HG03571 (cell line): Measurements from ENCODE around the gene PTPRN2.

ENCODE experiments used
- ATAC-seq: cut with Tn5 transposase; IDR thresholded peaks from one replicate; pipeline ENCODE4 v1.9.1; 2021; ENCODE audit not compliant: unreplicated experiment

PTPRN2 gene

GRCh38 chr7:158013085-158013668 lies 574.4 kb downstream of the PTPRN2 start:
- ATAC-seq: no peak

GRCh38 chr7:158011941-158012340 lies 575.7 kb downstream of the PTPRN2 start:
- ATAC-seq: no peak

DNA sequence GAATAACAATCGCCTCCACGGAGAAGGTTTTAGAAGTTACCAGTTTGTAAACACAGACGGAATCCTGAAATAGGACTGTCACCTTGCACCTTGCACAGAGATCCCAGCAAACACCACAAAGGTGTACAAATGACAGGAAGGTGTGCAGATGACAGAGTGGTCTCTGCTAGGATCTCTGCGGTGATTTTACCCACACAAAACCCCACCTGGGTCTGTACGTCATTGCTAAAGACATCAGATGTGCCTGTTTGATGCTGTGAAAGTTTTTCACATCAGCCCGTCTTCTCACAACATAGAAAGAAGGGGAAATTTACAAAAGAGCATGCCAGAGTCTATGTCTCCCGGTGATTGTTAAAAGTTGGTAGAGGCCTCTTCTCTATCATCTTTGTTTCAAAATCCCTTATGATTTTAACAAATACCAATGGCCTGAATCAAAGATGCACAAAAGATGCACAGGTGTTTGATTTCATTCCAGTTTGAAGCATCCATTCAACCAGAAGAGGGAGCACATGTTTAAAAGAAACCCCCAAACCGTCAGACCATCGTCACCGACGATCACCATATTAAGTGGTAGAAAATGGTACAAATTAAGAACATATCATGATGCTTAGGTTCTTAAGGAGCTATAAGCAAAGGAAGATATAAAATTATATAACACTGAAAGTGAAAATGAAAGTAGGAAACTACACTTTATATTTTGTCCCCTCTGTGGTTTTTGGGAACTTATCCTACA lies 576.5 kb downstream of the PTPRN2 start:
- no peak for ATAC-seq

GRCh38 chr7:158009886-158010285 lies 577.7 kb downstream of the PTPRN2 start:
- no peak for ATAC-seq

GRCh38 chr7:158008267-158008666 lies 579.4 kb downstream of the PTPRN2 start:
- ATAC-seq: no peak

DNA sequence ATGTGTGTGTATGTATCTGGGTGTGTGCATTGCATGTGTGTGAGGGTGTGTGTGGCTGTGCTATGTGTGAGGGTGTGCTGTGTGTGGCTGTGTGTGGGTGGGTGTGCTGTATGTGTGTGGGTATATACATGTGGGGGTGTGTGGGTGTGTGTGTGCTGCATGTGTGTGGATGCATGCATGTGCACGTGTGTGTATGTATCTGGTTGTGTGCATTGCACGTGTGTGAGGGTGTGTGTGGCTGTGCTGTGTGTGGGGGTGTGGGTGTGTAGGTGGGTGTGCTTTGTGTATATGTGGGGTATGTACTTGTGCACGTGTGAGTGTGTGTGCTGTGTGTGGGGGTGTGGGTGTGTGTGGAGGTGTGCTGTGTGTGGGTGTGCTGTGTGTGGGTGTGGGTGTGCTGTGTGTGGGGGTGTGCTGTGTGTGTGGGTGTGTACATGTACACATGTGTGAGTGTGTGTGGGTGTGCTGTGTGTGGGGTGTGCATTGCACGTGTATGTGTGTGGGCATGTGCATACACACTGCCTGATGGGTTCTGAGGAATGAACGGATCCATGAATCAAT lies 579.8 kb downstream of the PTPRN2 start:
- ATAC-seq: no peak

DNA sequence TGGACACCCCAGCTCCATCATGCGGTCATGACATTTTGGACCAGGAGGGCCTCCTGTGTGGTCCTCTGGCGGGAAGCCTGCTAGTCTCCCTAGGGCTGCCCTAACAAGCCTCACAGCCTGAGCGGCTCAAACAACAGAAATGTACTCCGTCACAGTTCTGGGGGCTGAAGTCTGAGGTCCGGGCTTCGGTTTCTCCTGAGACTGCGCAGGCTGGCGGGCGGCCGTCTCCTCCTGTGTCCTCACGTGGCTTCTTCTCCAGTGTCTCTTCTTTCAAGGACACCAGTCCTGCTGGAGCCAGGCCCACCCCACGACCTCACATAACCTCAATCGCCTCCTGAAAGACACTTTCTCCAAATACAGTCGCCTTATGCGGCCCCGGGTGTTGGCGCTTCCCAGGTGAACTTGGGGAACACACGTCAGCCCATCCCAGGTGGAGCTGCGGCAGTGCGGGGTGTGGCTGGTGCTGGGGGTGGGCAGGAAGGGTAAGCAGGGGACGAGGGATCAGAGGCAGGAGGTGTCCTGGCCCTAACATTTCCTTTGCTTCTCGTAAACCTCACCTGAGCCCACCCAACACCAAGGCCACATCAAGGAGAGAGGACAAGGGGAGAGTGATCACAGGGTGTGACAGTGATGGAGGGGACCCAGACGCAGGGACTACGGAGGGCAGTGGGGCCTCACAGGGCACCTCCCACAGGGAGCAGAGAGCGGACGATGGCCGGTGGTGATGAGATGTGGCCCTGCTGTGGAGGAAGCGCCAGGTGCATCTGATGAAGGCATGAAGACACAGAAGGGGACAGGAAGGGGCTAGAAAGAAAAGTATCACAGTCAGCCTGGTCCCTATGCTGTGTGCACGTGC lies 580.6 kb downstream of the PTPRN2 start:
- no peak for ATAC-seq

DNA sequence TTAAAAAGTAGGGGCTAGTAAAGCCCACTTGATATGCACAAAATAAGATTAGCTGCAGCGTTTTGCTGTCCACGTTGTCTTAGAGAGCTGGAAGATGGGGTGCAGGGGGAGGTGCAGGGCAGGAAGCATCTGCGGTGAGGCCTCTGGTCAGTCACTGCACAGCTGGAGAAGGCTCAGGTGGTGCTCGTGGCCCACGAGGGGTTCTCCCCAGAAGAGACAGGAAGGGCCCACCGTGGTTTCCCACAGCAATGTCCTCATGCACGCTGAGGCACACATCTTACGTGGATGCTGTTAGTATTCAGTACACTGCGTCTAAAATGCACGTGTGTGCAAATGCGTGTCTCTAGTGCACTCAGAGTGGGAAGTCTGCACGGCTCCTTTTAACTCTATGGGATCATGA lies 582.1 kb downstream of the PTPRN2 start:
- no peak for ATAC-seq

GRCh38 chr7:158004123-158004490 lies 583.5 kb downstream of the PTPRN2 start:
- no peak for ATAC-seq

DNA sequence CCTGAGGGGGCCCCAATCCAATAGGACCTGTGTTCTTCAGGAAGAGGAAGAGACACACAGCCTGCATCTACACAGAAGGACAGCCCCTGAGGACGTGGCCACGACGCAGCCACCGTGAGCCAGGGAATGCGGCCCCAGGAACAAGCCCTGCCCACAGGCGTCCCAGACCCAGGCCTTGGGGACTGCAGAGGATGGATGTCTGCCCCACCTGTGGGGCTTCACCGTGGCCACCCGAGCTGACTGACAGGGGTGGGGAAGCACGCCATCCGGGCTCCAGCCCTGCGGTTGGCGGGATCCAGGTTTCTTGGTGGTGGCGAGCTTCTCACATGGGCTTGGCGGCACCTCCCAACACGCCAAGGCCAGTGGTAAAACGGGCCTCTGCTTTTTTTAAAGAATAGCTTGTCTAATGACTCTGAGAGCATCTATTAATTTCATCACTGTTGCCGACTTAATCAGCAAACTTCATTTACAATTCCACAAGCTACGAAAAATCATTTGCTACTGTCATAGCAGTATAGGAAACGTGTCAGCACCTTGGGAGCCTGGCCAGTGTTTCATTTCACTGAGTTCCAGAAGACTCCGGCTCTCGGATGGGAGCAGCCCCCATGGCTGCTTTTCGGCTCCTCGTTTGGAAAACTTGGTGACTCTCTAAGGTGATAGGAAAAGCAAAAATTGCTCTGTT lies 584.0 kb downstream of the PTPRN2 start:
- ATAC-seq: no peak

DNA sequence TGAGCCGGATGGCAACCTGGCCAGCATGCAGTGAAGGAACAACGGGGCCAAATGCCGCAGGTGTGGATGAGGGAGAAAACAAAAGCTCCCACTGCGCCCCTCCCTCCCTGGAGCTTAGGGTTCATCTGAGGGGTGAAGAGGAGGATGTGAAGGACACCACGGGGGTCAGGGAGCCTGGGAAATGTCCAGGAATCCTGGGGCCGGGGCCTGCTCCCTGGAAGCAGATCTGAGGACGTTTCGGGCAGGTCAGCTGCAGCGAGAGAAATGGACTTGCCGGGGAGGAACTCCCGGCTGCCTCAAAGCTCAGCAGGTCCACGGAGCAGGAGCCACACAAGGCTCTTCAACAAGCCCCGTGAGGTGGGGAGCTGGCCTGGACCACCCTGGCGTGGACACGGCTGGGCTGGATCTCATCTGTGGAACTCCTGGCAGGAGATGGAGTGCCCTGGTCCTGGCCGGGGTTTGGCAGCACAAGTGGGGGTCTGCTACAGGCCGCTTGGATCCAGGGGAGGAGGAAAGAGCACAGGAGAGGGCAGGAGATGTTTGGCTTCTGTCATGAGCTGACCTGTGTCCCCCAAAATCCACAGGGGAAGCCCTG lies 585.0 kb downstream of the PTPRN2 start:
- no peak for ATAC-seq

- ATAC-seq: no peak
Measured at GRCh38 chr7:158001621-158002320, 585.9 kb downstream of the PTPRN2 start.

GRCh38 chr7:158001003-158001402 lies 586.6 kb downstream of the PTPRN2 start:
- no peak for ATAC-seq

DNA sequence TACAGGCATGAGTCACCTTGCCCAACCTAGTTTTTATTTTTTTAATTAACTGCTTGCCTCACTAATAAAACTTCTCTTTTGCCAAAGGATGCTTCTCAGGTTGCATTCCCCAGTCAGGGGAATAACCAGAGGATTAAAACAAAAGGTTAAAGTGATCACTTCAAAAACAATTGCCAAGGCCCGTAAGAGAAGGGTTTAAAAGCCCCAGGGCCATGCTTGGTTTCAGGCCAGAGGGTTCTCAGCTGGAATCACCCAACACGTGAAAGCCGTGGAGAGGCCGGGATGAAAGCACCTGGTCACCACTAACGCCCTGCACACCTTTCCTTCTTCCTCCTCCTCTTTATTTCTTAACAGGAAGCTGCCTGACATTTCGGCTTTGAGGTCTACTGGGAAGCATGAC lies 587.5 kb downstream of the PTPRN2 start:
- ATAC-seq: no peak

DNA sequence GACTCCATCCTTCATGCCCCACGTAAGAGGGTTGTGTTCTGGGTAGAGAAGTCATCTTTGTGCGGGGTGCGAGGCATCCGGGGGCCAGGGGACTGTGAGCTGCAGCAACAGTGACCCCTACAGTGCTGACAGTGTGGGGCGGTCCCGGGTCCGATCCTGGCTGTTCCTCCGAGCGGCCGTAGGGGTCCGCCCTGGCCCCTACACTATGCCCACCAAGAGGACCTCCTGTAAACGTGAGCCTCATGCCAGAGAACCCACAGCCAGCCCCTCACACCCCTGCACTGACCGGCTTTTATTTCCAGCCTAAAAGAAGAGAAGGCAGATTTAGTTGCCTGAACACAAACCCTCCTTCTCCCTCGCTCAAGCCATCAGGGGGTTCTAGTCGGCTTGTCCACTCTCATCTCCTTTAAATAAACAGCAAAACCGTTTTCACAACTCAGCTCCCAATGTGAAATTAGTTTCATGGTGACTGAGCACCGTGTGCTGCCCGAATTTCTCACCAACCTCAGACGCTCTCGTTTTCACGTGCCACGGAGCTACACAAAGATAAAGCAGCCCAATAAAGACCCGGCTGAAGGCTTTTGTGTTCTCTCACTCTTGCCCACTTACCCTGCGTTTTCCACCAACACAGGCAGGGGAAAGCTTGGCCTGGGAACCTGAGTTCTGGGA lies 588.6 kb downstream of the PTPRN2 start:
- ATAC-seq: no peak

DNA sequence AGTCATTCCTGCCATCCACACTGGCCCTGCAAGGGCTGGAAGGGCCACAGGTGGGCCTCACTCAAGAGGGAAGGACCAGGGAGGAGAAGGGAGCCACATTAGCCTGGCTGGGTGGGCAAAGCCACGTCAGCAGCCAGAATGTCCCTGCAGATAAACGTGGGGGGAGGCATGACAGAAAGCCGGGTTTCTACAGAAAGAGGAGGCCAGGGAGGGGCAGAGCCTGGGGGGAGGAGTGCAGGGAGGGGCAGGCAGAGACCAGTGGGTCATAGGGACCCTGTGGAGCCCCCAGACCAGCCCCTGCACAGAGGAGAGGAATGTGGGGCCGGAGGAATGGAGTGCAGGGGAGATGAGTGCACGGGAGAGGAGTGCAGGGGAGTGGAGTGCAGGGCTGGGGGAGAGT lies 590.2 kb downstream of the PTPRN2 start:
- no peak for ATAC-seq

- no peak for ATAC-seq
Measured at GRCh38 chr7:157997080-157997440, 590.6 kb downstream of the PTPRN2 start.

GRCh38 chr7:157996359-157997079 lies 591.1 kb downstream of the PTPRN2 start:
- ATAC-seq: no peak

GRCh38 chr7:157995815-157996214 lies 591.8 kb downstream of the PTPRN2 start:
- ATAC-seq: no peak
